OCI-LY7 (cell line): Measurements from ENCODE around the gene AIRE. TPM values are rescaled to one million over a fixed set of nuclear protein-coding genes. Genes with fewer than 3 reads are reported as not detected.

Source experiments
- BruUV-seq: library from RNA; stranded (reverse); fragments of 400-500 nt; replicated peaks from 2 replicates; lab custom pipeline; 2021; lab: Mats Ljungman, UMichigan
- CTCF ChIA-PET: fragments of 300-600 bp; sonication (Branson Sonifier 250); formaldehyde crosslinking; loops from one replicate; lab custom pipeline; 2022; ENCODE audit warnings: antibody characterized with exemption; ENCODE audit not compliant: unreplicated experiment; lab: Charles Lee
- POLR2A ChIA-PET: fragments of 300-600 bp; sonication (Branson Sonifier 250); formaldehyde crosslinking; loops from one replicate; lab custom pipeline; 2022; ENCODE audit warnings: antibody characterized with exemption; lab: Charles Lee
- DNase-seq: peaks from one replicate; pipeline ENCODE4 v3.0.0-alpha.2; 2015; ENCODE audit warnings: low spot score
- H2AFZ ChIP-seq: fragments of 200-600 bp; sonication (generic), shearing (Covaris generic); 2 replicates; pipeline ENCODE4 v1.6.1; 2014; ENCODE audit warnings: mild to moderate bottlenecking, antibody characterized with exemption, low read length, moderate library complexity
- H3K27ac ChIP-seq: fragments of 200-600 bp; sonication (generic); 2 replicates; pipeline ENCODE4 v1.5.1; 2014; ENCODE audit warnings: mixed run types, low read depth, mild to moderate bottlenecking, moderate library complexity, low read length, inconsistent platforms; ENCODE audit not compliant: poor library complexity, severe bottlenecking
- H3K36me3 ChIP-seq: fragments of 200-600 bp; sonication (generic); 2 replicates; pipeline ENCODE4 v1.6.1; 2014; ENCODE audit warnings: mild to moderate bottlenecking, antibody characterized with exemption, low read length, moderate library complexity, mixed read lengths; ENCODE audit not compliant: insufficient read depth
- H3K4me1 ChIP-seq: fragments of 200-600 bp; sonication (generic); 2 replicates; pipeline ENCODE4 v1.5.1; 2014; ENCODE audit warnings: mild to moderate bottlenecking, low read length; ENCODE audit not compliant: insufficient read depth, poor library complexity, severe bottlenecking
- H3K4me2 ChIP-seq: fragments of 200-600 bp; sonication (generic); 2 replicates; pipeline ENCODE4 v1.6.1; 2014; ENCODE audit warnings: mild to moderate bottlenecking, low read length
- H3K4me3 ChIP-seq: fragments of 200-600 bp; sonication (generic); 2 replicates; pipeline ENCODE4 v1.5.1; 2014; ENCODE audit warnings: mild to moderate bottlenecking, low read depth, low read length; ENCODE audit not compliant: poor library complexity, severe bottlenecking
- H3K79me2 ChIP-seq: fragments of 200-600 bp; sonication (generic); 2 replicates; pipeline ENCODE4 v1.6.1; 2016; ENCODE audit warnings: low read depth, mild to moderate bottlenecking, low read length, moderate library complexity, mixed read lengths; ENCODE audit not compliant: insufficient read depth
- H3K9me2 ChIP-seq: fragments of 200-600 bp; sonication (generic); 2 replicates; pipeline ENCODE4 v1.6.1; 2016; ENCODE audit warnings: mild to moderate bottlenecking, low read length, mixed read lengths; ENCODE audit not compliant: insufficient read depth
- H3K9me3 ChIP-seq: fragments of 200-600 bp; sonication (generic); 2 replicates; pipeline ENCODE4 v1.6.1; 2014; ENCODE audit warnings: mild to moderate bottlenecking, mixed run types, low read length, mixed read lengths
- H4K20me1 ChIP-seq: fragments of 200-600 bp; sonication (generic); 2 replicates; pipeline ENCODE4 v1.6.1; 2014; ENCODE audit warnings: mild to moderate bottlenecking, antibody characterized with exemption, low read length, moderate library complexity, mixed read lengths; ENCODE audit not compliant: insufficient read depth
- CTCF ChIP-seq: fragments of 200-600 bp; sonication (generic); conservative IDR thresholded peaks from 2 replicates; pipeline ENCODE4 v1.5.1; 2014; ENCODE audit warnings: mild to moderate bottlenecking, antibody characterized with exemption, low read length, moderate library complexity, mixed read lengths
- EZH2phosphoT487 ChIP-seq: fragments of 200-600 bp; sonication (generic); IDR thresholded peaks from 2 replicates; pipeline ENCODE4 v1.6.1; 2018; ENCODE audit warnings: low read depth, borderline replicate concordance, mild to moderate bottlenecking, mixed run types, antibody characterized with exemption, low read length, moderate library complexity, mixed read lengths
- intact Hi-C: fragments of 100-400 bp; cut with micrococcal nuclease; formaldehyde crosslinking; loops from one replicate; pipeline ENCODE4 v1.10.0; 2022; ENCODE audit not compliant: unreplicated experiment
- total RNA-seq, 2 experiments: library from RNA; depleted of rRNA in 1 of 2; stranded (reverse); fragments of >200 nt in 1 of 2; shearing (Covaris generic) in 1 of 2; gene quantifications; 2 replicates each; pipeline ENCODE4 v1.2.3, GENCODE V29; 2014 to 2022

The AIRE gene
- total RNA-seq, 2 experiments from 2014 or later, result not detected

- H3K79me2 ChIP-seq, result no peaks in the 10 kb centered on the region
- no peaks in the 10 kb centered on the region for H3K9me2 ChIP-seq
- no peaks in the 10 kb centered on the region for H4K20me1 ChIP-seq
- H3K4me1 ChIP-seq, result peaks cover 9% of the 10 kb centered on the region
- H3K4me2 ChIP-seq, result no peak overlapping the region
- no peak overlapping the region for H3K27ac ChIP-seq
- no peak overlapping the region for H3K4me3 ChIP-seq
- intact Hi-C loops, result loop anchor here (5.0 kb wide), 1 partner anchor 83 kb away; no protein-coding TSS in a partner anchor
- H3K9me3 ChIP-seq, result no peaks in the 10 kb centered on the region
- ChIA-PET POLR2A (interaction anchor here (0.6 to 1.7 kb wide), 3 partner anchors 9 to 604 kb away, joined by 3 to 5 read pairs (median 4); partner anchors contain the start of gene TRPM2), CTCF (interaction anchor here (0.8 kb wide), 1 partner anchor 11 kb away, joined by 3 read pairs; no protein-coding TSS in a partner anchor)
- TF ChIP-seq CTCF (no peak), EZH2phosphoT487 (no peak)
- no peak for DNase-seq
- no peaks in the 10 kb centered on the region for H3K36me3 ChIP-seq
- BruUV-seq, result no TSS peak
- H2AFZ ChIP-seq, result no peak overlapping the region
Observed at GRCh38 chr21:44344541-44345183, 59.0 kb downstream of the AIRE start.

- H2AFZ ChIP-seq, result no peak overlapping the region
- H3K4me3 ChIP-seq, result no peak overlapping the region
- intact Hi-C loops, result no loop called here
- H3K79me2 ChIP-seq, result no peaks in the 10 kb centered on the region
- no peaks in the 10 kb centered on the region for H3K36me3 ChIP-seq
- POLR2A ChIA-PET, result no interaction called here
- H3K9me3 ChIP-seq, result no peaks in the 10 kb centered on the region
- no peaks in the 10 kb centered on the region for H4K20me1 ChIP-seq
- CTCF ChIA-PET, result no interaction called here
- TF ChIP-seq EZH2phosphoT487 (no peak), CTCF (no peak)
- peaks cover 1% of the 10 kb centered on the region for H3K4me1 ChIP-seq
- H3K4me2 ChIP-seq, result no peak overlapping the region
- DNase-seq, result no peak
- no TSS peak for BruUV-seq
- H3K9me2 ChIP-seq, result no peaks in the 10 kb centered on the region
- no peak overlapping the region for H3K27ac ChIP-seq
Observed at GRCh38 chr21:44345495-44345894, 59.8 kb downstream of the AIRE start.

- H3K9me3 ChIP-seq, result no peaks in the 10 kb centered on the region
- no peak overlapping the region for H2AFZ ChIP-seq
- no peak for DNase-seq
- no TSS peak for BruUV-seq
- H3K9me2 ChIP-seq, result no peaks in the 10 kb centered on the region
- no peak overlapping the region for H3K4me3 ChIP-seq
- no peak for TF ChIP-seq CTCF
- TF ChIP-seq EZH2phosphoT487, result no peak
- H3K27ac ChIP-seq, result no peak overlapping the region
- intact Hi-C loops, result no loop called here
- POLR2A ChIA-PET, result no interaction called here
- no peak overlapping the region for H3K4me2 ChIP-seq
- no peaks in the 10 kb centered on the region for H3K36me3 ChIP-seq
- peaks cover 5% of the 10 kb centered on the region for H3K4me1 ChIP-seq
- no peaks in the 10 kb centered on the region for H4K20me1 ChIP-seq
- CTCF ChIA-PET, result no interaction called here
- no peaks in the 10 kb centered on the region for H3K79me2 ChIP-seq
Observed at GRCh38 chr21:44347911-44348451, 62.3 kb downstream of the AIRE start.
